ENCODE measurements around the gene FOCAD.

DNA sequence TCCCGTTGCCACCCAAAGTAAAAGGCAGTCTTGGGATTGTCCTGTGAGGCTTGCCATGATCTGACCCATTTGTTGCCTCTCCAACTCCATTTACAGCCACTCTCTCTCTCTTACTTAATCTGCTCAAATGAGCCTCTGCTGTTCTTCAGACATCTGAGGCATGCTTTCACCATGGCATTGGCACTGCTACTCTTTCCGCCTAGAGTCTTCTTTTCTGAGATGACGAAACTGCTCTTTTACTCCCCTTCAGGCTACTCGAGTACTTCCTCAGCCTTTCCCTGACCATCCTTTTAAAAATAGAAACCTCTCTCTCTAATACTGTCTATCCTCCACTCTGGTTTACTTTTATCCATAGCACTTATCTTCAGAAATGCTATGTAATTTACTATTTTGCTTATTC, 9.0 kb downstream of the FOCAD start:
- TF ChIP-seq ZFP30 (CRISPR knock-in tag; IDR thresholded peaks at IDR 0.05), result no peak
- TF ChIP-seq ZNF70 (CRISPR knock-in tag; IDR thresholded peaks at IDR 0.05), result no peak
- TF ChIP-seq, protein P1, sequence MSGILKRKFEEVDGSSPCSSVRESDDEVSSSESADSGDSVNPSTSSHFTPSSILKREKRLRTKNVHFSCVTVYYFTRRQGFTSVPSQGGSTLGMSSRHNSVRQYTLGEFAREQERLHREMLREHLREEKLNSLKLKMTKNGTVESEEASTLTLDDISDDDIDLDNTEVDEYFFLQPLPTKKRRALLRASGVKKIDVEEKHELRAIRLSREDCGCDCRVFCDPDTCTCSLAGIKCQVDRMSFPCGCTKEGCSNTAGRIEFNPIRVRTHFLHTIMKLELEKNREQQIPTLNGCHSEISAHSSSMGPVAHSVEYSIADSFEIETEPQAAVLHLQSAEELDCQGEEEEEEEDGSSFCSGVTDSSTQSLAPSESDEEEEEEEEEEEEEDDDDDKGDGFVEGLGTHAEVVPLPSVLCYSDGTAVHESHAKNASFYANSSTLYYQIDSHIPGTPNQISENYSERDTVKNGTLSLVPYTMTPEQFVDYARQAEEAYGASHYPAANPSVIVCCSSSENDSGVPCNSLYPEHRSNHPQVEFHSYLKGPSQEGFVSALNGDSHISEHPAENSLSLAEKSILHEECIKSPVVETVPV (CRISPR knock-in tag; IDR thresholded peaks at IDR 0.05), result no peak
- TF ChIP-seq ARNTL (CRISPR knock-in tag; IDR thresholded peaks at IDR 0.05; ENCODE audit: borderline replicate concordance, low read depth), result no peak
- TF ChIP-seq, protein P2, sequence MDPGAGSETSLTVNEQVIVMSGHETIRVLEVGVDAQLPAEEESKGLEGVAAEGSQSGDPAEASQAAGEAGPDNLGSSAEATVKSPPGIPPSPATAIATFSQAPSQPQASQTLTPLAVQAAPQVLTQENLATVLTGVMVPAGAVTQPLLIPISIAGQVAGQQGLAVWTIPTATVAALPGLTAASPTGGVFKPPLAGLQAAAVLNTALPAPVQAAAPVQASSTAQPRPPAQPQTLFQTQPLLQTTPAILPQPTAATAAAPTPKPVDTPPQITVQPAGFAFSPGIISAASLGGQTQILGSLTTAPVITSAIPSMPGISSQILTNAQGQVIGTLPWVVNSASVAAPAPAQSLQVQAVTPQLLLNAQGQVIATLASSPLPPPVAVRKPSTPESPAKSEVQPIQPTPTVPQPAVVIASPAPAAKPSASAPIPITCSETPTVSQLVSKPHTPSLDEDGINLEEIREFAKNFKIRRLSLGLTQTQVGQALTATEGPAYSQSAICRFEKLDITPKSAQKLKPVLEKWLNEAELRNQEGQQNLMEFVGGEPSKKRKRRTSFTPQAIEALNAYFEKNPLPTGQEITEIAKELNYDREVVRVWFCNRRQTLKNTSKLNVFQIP (CRISPR knock-in tag; IDR thresholded peaks at IDR 0.05; ENCODE audit: borderline replicate concordance, low read depth), result no peak
- TF ChIP-seq GLIS3 (CRISPR knock-in tag; IDR thresholded peaks at IDR 0.05), result no peak
- TF ChIP-seq RARB (CRISPR knock-in tag; IDR thresholded peaks at IDR 0.05), result no peak
- TF ChIP-seq PPARA (CRISPR knock-in tag; IDR thresholded peaks at IDR 0.05; ENCODE audit: borderline replicate concordance), result no peak
- no peak for TF ChIP-seq OSR1 (CRISPR knock-in tag; IDR thresholded peaks at IDR 0.05)
- TF ChIP-seq, protein P3, sequence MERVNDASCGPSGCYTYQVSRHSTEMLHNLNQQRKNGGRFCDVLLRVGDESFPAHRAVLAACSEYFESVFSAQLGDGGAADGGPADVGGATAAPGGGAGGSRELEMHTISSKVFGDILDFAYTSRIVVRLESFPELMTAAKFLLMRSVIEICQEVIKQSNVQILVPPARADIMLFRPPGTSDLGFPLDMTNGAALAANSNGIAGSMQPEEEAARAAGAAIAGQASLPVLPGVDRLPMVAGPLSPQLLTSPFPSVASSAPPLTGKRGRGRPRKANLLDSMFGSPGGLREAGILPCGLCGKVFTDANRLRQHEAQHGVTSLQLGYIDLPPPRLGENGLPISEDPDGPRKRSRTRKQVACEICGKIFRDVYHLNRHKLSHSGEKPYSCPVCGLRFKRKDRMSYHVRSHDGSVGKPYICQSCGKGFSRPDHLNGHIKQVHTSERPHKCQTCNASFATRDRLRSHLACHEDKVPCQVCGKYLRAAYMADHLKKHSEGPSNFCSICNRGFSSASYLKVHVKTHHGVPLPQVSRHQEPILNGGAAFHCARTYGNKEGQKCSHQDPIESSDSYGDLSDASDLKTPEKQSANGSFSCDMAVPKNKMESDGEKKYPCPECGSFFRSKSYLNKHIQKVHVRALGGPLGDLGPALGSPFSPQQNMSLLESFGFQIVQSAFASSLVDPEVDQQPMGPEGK (CRISPR knock-in tag; IDR thresholded peaks at IDR 0.05; ENCODE audit: borderline replicate concordance), result no peak

Data from SK-N-SH treated with all-trans-retinoic acid at 6 μM for 48 hours (cell line).